ENCODE measurements around the gene VPS36.
"Not testable (repeated sequence)": the region's sequence is repeated elsewhere in the genome, so short reads cannot be mapped to it uniquely, and the experiment has no call there.

The VPS36 gene

DNA sequence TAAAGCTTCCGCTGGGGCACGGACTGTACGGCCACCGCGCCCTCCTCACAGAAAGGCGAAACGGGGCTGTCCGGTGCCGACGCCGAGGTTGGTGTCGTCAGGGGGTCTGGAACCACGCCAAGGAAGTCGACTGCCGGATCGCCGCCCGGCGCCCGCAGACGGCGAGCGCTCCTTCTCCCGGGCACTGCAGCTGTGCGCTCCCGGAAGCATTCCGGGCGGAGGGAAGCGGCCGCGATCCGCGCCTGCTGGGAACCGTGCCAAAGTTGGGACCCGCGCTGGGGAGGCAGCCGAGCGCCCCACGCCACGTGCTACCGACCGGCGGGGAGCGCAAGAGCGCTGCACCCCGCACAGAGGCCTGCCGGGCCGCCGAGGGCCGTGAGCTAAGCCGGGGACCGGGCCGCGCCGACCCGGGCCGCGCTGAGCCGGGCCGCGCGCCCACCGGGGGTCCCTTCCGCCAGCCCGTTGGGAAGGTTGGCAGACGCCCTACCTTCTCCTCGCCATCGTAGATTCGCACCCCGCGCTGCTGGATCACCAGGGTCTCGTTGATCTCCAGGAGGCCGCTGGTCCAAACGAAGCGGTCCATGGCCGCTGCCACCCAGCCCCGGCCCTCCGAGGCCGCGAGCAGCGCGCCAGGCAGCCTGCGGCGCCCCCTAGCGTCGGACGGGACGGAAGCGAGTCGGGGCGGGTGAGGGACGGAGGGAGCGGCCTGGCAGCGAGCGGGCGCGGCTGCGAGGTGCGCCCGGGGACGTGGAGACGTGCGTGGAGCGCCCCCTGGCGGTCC is at the start of gene VPS36:
VPS36 (minus strand) TSS at position 623 of the 781 bp plus-strand sequence; CDS start at position 583, 40 bp downstream.
- DNase-seq: peak; percentile 92

- DNase-seq: not testable (repeated sequence)
These were observed 47.5 kb upstream of the VPS36 start for GRCh38 chr13:52497979-52498378.

- DNase-seq: not testable (repeated sequence)
These were observed 43.8 kb upstream of the VPS36 start for GRCh38 chr13:52494241-52494640.

- not testable (repeated sequence) for DNase-seq
These were observed 40.6 kb upstream of the VPS36 start for GRCh38 chr13:52491015-52491414.

DNA sequence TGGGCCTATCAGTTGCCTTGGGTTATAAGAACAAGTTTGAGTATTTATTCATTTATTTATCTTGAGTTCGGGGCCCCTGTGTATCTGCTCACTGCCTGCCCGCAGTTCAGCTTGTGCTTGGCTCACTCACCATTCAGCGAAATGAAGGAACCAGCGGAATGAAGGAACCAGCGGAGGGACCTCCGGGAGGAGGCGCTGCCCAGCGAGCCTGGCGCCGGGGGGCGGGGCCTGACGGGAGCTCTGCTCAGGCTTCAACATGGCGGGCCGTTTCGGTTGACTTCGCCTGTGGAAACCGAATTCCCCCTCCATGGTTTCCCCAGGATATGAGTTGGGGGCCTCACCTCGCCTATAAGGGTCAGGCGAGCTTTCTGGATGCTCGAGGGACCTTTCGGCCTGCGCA is 38.3 kb upstream of the VPS36 start:
- not testable (repeated sequence) for DNase-seq

DNA sequence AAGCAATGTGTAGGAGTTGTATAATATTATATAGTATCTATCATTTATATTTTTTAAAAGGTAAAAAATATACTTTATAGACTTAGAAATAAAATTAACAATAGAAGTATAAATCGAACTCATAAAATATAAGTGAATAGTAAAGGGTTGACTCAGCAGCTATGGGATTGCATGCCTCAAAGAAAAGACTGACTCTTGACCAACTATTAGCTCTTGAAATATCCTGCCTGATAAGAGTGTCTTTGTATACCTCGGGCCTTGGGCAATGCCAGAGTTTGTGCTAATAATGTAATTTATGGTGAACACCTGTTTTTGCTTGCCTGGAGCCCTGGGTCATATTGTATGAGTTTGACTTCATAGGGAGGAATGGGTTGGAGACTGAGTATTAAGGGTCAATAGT is 36.6 kb upstream of the VPS36 start:
- DNase-seq: not testable (repeated sequence)

- DNase-seq: not testable (repeated sequence)
These were observed 30.4 kb upstream of the VPS36 start for GRCh38 chr13:52480677-52481428.

DNA sequence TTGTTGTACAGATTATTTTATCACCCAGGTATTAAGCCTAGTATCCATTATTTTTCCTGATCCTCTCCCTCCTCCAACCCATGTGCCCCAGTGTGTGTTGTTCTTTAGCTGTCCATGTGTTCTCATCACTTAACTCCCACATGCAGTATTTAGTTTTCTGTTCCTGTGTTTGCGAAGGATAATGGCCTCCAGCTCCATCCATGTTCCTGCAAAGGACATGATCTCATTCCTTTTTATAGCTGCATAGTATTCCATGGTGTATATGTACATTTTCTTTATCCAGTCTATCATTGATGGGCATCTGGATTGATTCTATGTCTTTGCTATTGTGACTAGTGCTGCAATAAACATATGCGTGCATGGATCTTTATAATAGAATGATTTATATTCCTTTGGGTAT is 18.1 kb upstream of the VPS36 start:
- DNase-seq: not testable (repeated sequence)

GRCh38 chr13:52463526-52463925 is 13.1 kb upstream of the VPS36 start:
- no peak for DNase-seq

GRCh38 chr13:52461265-52461664 is 10.8 kb upstream of the VPS36 start:
- DNase-seq: no peak

DNA sequence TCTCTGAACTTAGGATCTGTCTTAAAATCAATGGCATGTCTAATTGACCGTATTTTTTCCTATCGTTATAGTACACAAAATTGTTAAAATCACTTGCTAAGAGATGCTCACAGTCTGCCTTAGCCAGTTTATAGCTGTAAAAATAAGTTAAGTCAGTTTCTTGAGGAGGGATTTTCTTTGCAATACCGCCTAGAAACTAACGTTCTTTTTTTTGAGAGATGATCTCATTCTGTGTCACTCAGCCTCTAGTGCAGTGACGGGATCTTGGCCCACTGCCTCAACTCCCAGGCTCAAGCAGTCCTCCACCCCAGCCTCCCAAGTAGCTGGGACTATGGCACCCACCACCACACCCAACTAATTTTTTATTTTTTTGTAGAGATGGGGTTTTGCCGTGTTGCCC is 9.2 kb upstream of the VPS36 start:
- DNase-seq: no peak

GRCh38 chr13:52455677-52456041 is 5.2 kb upstream of the VPS36 start:
- peak; percentile 73 for DNase-seq

DNA sequence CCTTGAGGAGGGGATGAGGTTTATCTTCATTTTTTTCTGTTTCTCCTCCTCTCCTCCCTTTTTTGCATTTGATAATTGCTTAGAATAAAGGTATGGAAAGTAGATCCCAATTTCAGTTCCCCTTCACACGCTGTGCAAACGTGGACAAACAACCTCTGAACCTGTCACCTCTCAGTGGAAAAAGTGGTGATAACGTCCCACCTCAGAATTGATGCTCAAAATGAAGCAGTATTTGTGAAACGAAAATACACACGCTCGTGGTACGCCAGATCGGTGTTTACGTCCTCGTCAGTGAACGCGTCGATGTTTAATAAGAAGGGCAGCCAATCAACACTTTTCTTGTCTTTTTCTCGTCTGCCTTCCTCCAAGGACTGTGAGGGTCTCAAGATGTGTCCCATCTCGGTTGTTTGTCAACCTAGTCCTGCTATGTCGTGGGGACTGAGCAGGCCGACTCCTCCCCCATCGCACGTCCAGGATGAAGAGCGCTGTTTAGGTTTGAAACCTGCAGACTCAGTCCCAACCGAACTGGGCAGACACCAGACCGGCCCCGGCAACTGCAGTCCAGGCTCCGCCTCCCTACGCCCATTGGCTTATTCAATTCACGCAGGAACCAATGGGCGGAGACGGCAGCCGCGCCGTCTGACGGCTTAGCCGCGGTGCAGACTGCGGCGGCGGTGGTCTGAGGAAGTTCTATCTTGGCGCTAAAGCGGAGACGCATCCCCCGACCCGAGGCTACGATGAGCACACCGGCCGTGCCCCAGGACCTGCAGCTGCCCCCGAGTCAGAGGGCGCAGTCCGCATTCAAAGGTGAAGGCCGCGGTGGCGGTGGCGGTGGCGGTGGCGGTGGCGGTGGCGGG is 4.6 kb upstream of the VPS36 start, which contains the start of gene CKAP2:
CKAP2 (plus strand) TSS at position 659 of the 857 bp plus-strand sequence; CDS start at position 738, 79 bp downstream.
- peak; percentile 88 for DNase-seq

DNA sequence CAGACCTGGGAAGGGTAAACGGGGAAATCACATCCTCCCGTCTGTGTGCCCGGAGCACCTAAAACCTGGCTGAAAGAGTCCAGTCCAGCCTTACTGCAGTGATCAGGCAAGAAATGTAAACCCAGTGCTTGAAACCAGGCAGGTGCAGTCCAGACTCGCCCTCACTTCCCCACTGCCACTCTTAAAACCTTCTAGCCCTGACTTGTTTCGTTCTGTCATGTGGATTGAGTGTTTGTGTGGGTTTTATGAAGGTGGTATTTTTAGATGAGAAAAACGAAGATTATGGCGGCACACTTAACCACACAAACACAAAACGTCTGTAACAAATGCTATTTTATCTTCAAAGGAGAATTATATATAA is 4.0 kb upstream of the VPS36 start:
- no peak for DNase-seq

- DNase-seq: no peak
These were observed 2.0 kb upstream of the VPS36 start for GRCh38 chr13:52452470-52452869.

DNA sequence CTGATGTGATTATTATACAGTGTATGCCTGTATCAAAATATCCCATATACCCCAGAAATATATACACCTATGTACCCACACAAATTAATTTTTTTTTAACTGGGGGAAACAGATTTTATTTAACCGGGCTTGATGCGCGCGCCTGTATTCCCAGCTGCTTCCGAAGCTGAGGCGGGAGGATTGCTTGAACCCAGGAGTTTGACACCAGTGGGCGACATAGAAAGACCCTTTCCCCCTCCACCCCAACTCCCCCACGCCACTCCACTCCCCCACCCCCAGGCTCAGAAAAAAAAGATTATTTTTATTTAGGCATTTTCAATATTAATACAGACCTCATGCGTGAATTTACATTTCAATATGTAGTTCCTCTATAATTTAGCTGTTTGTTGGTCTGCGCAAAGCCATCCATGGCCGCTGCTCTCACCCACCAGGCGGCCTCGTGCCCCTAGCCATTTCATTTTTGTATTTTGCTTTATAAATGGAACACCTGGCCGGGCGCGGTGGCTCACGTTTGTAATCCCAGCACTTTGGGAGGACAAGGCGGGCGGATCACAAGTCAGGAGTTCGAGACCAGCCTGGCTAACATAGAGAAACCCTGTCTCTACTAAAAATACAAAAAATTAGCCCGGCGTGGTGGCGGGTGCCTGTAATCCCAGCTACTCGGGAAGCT is 836 bp upstream of the VPS36 start:
- DNase-seq: no peak

DNA sequence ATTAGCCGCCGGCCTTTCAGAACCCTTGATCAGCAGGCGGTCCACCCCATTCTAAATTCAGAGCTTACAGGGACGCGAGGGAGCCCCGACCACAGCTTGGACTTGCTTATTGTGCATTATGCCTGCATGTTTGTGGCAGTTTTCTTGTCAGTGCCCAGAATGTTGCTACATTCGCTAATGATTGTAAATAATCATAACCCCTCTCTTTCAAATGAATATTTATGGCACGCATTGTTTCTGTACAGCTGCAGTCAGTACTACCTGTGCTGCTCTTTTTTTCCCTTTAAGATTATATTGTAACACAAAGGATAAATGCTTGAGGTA is 321 bp upstream of the VPS36 start:
- DNase-seq: no peak

GRCh38 chr13:52449331-52450011 is 963 bp downstream of the VPS36 start:
- DNase-seq: no peak

- no peak for DNase-seq
These were observed 2.5 kb downstream of the VPS36 start for GRCh38 chr13:52447815-52448552.

- DNase-seq: no peak
These were observed 3.1 kb downstream of the VPS36 start for GRCh38 chr13:52447354-52447753.

- DNase-seq: no peak
These were observed 4.2 kb downstream of the VPS36 start for GRCh38 chr13:52446265-52446664.
